K562 (cell line): ENCODE measurements around the gene SYNGR1. TPM values are rescaled to one million over a fixed set of nuclear protein-coding genes. Genes with fewer than 3 reads are reported as not detected.

ENCODE experiments used
- ATAC-seq: fragments of 200-7000 bp; cut with Tn5 transposase; 3 replicates; pipeline ENCODE4 v1.9.1; 2020; ENCODE audit warnings: moderate library complexity
- BruUV-seq: library from RNA; stranded (reverse); fragments of 400-500 nt; replicated peaks from 2 replicates; lab custom pipeline; 2021; lab: Mats Ljungman, UMichigan
- CTCF ChIA-PET: fragments of 300-600 bp; formaldehyde crosslinking; extraction: SDS; loops from one replicate; lab custom pipeline; 2021; ENCODE audit warnings: low intra/inter-chr PET ratio; lab: Yijun Ruan, JAX
- POLR2A ChIA-PET: fragments of 300-600, 350-650 bp; sonication (Branson Sonifier 250); formaldehyde crosslinking; extraction: SDS; loops from one replicate; lab custom pipeline; 2021; ENCODE audit warnings: antibody characterized with exemption, inconsistent platforms; lab: Yijun Ruan, JAX
- DNase-seq, 4 experiments: peaks; one replicate each; pipeline versions ENCODE4 v3.0.0 to v3.0.0-alpha.2; 2011 to 2018; ENCODE audit warnings: low spot score in 3 of 4, mixed read lengths in 3 of 4; ENCODE audit errors: extremely low read depth in 1 of 4
- FAIRE-seq: peaks from 2 replicates; lab custom pipeline; 2011; peaks lifted over from hg19 to GRCh38; lab: Jason Lieb, UNC
- H2AFZ ChIP-seq: 2 replicates; pipeline ENCODE4 v1.6.0; 2011; ENCODE audit warnings: low read depth, low read length, control low read depth, inconsistent platforms
- H3K27ac ChIP-seq: fragments of 200-600 bp; 3 replicates; pipeline ENCODE4 v1.8.0; 2011; ENCODE audit warnings: low read depth, mild to moderate bottlenecking, control low read depth, inconsistent platforms, low read length, moderate library complexity, mixed read lengths; ENCODE audit errors: extremely low read depth
- H3K27me3 ChIP-seq, 2 experiments: fragments of 300-600 bp in 1 of 2; 2 replicates in 1 of 2; 3 replicates in 1 of 2; pipeline versions ENCODE4 v1.6.0 to v1.8.0; 2011; ENCODE audit warnings: inconsistent platforms in 2 of 2, low read length in 2 of 2, mild to moderate bottlenecking in 1 of 2, mixed read lengths in 1 of 2, moderate library complexity in 1 of 2; ENCODE audit not compliant: control insufficient read depth in 2 of 2, insufficient read depth in 2 of 2
- H3K36me3 ChIP-seq: fragments of 300-600 bp; 3 replicates; pipeline ENCODE4 v1.8.0; 2011; ENCODE audit warnings: mild to moderate bottlenecking, low read length, inconsistent platforms; ENCODE audit not compliant: control insufficient read depth, insufficient read depth
- H3K4me1 ChIP-seq, 2 experiments: fragments of 200-600 bp in 1 of 2; replicated peaks in 1 of 2; 2 replicates in 1 of 2; 3 replicates in 1 of 2; pipeline versions ENCODE4 v1.5.1 to v1.8.0; 2011; ENCODE audit warnings: inconsistent platforms in 2 of 2, low read length in 2 of 2, mild to moderate bottlenecking in 1 of 2, mixed read lengths in 1 of 2, moderate library complexity in 1 of 2; ENCODE audit not compliant: control insufficient read depth in 2 of 2, insufficient read depth in 2 of 2
- H3K4me2 ChIP-seq: 2 replicates; pipeline ENCODE4 v1.6.1; 2011; ENCODE audit warnings: low read length, control low read depth, inconsistent platforms, mixed read lengths; ENCODE audit not compliant: insufficient read depth
- H3K4me3 ChIP-seq: fragments of 200-600 bp; sonication (generic), shearing (Covaris generic); 2 replicates; pipeline ENCODE4 v1.5.1; 2016; ENCODE audit warnings: control low read depth, inconsistent platforms
- H3K79me2 ChIP-seq: fragments of 200-600 bp; 3 replicates; pipeline ENCODE4 v1.8.0; 2011; ENCODE audit warnings: low read length, inconsistent platforms; ENCODE audit not compliant: control insufficient read depth, insufficient read depth
- H3K9ac ChIP-seq, 2 experiments: 2 replicates each; pipeline versions ENCODE4 v1.6.0 to v1.6.1; 2011; ENCODE audit warnings: low read depth in 2 of 2, low read length in 2 of 2, control low read depth in 1 of 2, inconsistent platforms in 1 of 2, mild to moderate bottlenecking in 1 of 2, mixed read lengths in 1 of 2; ENCODE audit not compliant: insufficient read depth in 1 of 2
- H3K9me1 ChIP-seq: one replicate; pipeline ENCODE4 v1.6.0; 2011; ENCODE audit warnings: inconsistent platforms, mild to moderate bottlenecking, low read length, moderate library complexity; ENCODE audit not compliant: control insufficient read depth, insufficient read depth
- H3K9me3 ChIP-seq: replicated peaks from 2 replicates; pipeline ENCODE4 v1.5.1; 2011; ENCODE audit warnings: low read depth, low read length, inconsistent platforms; ENCODE audit not compliant: control insufficient read depth, insufficient read depth
- H4K20me1 ChIP-seq: replicated peaks from 2 replicates; pipeline ENCODE4 v1.6.1; 2011; ENCODE audit warnings: low read length, inconsistent platforms, mixed read lengths; ENCODE audit not compliant: control insufficient read depth, insufficient read depth
- CBFA2T3 ChIP-seq: fragments of 450-650 bp; IDR thresholded peaks from 2 replicates; pipeline ENCODE4 v1.6.1; 2017
- CBFB ChIP-seq: sonication (generic); formaldehyde crosslinking; IDR thresholded peaks from 2 replicates; pipeline ENCODE4 v1.4.0; 2020; ENCODE audit warnings: mild to moderate bottlenecking, missing genetic modification reagents
- MAX ChIP-seq: sonication (generic); formaldehyde crosslinking; IDR thresholded peaks from 2 replicates; pipeline ENCODE4 v1.9.0; 2022; ENCODE audit warnings: mild to moderate bottlenecking, missing genetic modification reagents
- POLR2AphosphoS2 ChIP-seq: IDR thresholded peaks from 2 replicates; pipeline ENCODE4 v1.6.1; 2012; ENCODE audit warnings: low read length, improper control_type of control experiment
- TAL1 ChIP-seq: fragments of 450-650 bp; IDR thresholded peaks from 2 replicates; pipeline ENCODE4 v1.6.1; 2016; ENCODE audit warnings: mild to moderate bottlenecking
- WGBS: fragments of 100-300 bp; shearing (Covaris generic); methylation state at CpG from one replicate; pipeline ENCODE4 v1.1.6; 2016; ENCODE audit warnings: low coverage, mixed read lengths; ENCODE audit not compliant: insufficient coverage; ENCODE audit errors: missing lambda C conversion rate; 5-methylcytosine and 5-hydroxymethylcytosine counted together
- in situ Hi-C: fragments of 300-500 bp; cut with MboI; formaldehyde crosslinking; loops from 4 replicates; pipeline ENCODE4 v1.15.0; 2018; ENCODE audit warnings: inconsistent platforms, mixed read lengths
- intact Hi-C: fragments of 100-400 bp; cut with micrococcal nuclease; formaldehyde crosslinking; loops from 2 replicates; pipeline ENCODE4 v1.14.2; 2022
- polyA plus RNA-seq, 8 experiments: library from polyadenylated mRNA; depleted of rRNA in 4 of 8; stranded (reverse) in 5 of 8; unstranded in 3 of 8; fragments of >200 nt; fragmentation: Nextera tagmentation in 2 of 8; fragmentation: Illumina TruSeq in 1 of 8; extraction: Ambion mirVana in 2 of 8; extraction: Trizol in 1 of 8; gene quantifications; 2 replicates each; pipeline versions ENCODE4 v1.2.1 to v1.2.3, GENCODE V29; 2011 to 2014; ENCODE audit warnings: inconsistent platforms in 1 of 8, missing spikeins in 1 of 8
- total RNA-seq, 7 experiments: library from RNA; depleted of rRNA in 6 of 7; stranded (reverse); fragments of >200 nt in 6 of 7; fragmentation: Illumina TruSeq in 2 of 7; extraction: Trizol in 2 of 7; gene quantifications; 2 replicates each; pipeline versions ENCODE4 v1.2.1 to v1.2.3, GENCODE V29; 2011 to 2021; ENCODE audit warnings: low replicate concordance in 1 of 7

The SYNGR1 gene
- total and polyA plus RNA-seq, 9 of the 15 experiments (the other 6 are each of a cell fraction or from before 2014, with no cell fraction given): 1.8 to 15.9 (median 5.5) TPM

DNA sequence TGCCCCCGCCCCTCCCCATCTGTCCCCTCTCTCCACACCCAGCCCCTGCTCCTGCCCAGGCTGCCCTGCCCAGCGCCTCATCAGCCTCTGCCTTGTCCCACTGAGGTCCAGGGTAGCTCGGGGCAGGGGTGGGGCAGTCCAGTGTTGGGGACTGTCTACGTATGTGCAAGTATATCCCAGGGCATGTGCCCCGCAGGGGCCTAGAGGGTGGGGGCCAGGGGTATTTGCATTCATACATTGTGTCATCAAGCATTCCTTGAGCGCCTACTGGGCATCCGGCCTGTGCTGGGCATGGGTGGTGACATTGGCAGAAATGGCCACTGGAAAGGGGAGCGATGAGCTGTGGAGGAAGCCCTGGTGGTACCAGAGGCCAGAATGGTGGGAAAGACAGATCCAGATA lies 32.1 kb downstream of the SYNGR1 start:
- no peaks in the 10 kb centered on the region for H3K27me3 ChIP-seq
- WGBS: 90% methylated on average over 4 of the region's 8 CpGs
- no peak for TF ChIP-seq TAL1
- TF ChIP-seq, all 486 proteins: peak for 0
- no peak for FAIRE-seq
- Histone ChIP-seq H2AFZ (no peak overlapping the region), H3K79me2 (no peaks in the 10 kb centered on the region), H3K4me3 (no peak overlapping the region), H4K20me1 (no peaks in the 10 kb centered on the region), H3K27ac (no peak overlapping the region), H3K36me3 (no peaks in the 10 kb centered on the region), H3K9me1 (no peaks in the 10 kb centered on the region), H3K9ac (peak overlapping the region in 1 of 2 experiments; percentile 64; a peak in 2 of 4 replicates), H3K9me3 (no peaks in the 10 kb centered on the region), H3K4me2 (no peak overlapping the region), H3K4me1 (peaks cover 0 to 29% of the 10 kb centered on the region in 2 experiments; a peak in 3 of 5 replicates)
- in situ Hi-C loops (no loop called here), intact Hi-C loops (no loop called here)
- DNase-seq: no peak
- ChIA-PET CTCF (no interaction called here), POLR2A (no interaction called here)
- no TSS peak for BruUV-seq
- no peak for ATAC-seq

DNA sequence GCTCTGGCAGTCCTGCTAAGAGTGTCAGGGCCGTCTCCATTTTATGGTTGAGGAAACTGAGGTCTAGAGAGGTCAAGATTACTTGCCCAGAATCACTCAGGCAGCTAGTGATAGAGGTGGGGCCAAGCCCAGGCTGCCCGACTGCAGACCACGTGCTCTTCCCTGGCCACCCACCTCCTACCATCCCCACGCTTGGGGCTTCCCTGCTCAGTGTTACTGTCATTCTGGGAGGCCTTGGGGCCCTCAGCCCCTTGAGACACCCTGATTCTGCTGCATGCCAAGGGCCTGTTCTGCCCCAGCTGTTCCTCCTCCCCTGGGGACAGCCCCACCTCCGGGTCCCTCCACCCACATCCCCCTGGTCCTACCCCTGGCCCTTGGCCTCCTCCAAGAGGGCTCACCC lies 32.6 kb downstream of the SYNGR1 start:
- H3K4me1 ChIP-seq: peaks cover 0 to 29% of the 10 kb centered on the region in 2 experiments; a peak in 3 of 5 replicates
- no peak for FAIRE-seq
- H3K9me3 ChIP-seq: no peaks in the 10 kb centered on the region
- H3K4me2 ChIP-seq: no peak overlapping the region
- no peaks in the 10 kb centered on the region for H3K27me3 ChIP-seq
- no peak overlapping the region for H3K4me3 ChIP-seq
- no peak overlapping the region for H3K27ac ChIP-seq
- intact Hi-C loops: no loop called here
- TF ChIP-seq POLR2AphosphoS2 (no peak), MAX (CRISPR knock-in tag) (no peak), CBFA2T3 (no peak), CBFB (CRISPR knock-in tag) (no peak)
- TF ChIP-seq, all 486 proteins: peak for 0
- 50% methylated on average over 4 of the region's 5 CpGs for WGBS
- Histone ChIP-seq H3K9ac (peak overlapping the region in 1 of 2 experiments; percentile 64; a peak in 2 of 4 replicates), H3K36me3 (no peaks in the 10 kb centered on the region), H3K79me2 (no peaks in the 10 kb centered on the region), H4K20me1 (no peaks in the 10 kb centered on the region), H2AFZ (no peak overlapping the region), H3K9me1 (no peaks in the 10 kb centered on the region)
- ATAC-seq (no peak), DNase-seq (no peak)
- no TSS peak for BruUV-seq
- ChIA-PET CTCF (no interaction called here), POLR2A (no interaction called here)
- in situ Hi-C loops: no loop called here
